Neural cell (in vitro differentiated cells): ENCODE results near the gene LARGE1. TPM values are rescaled to one million over a fixed set of nuclear protein-coding genes. Genes with fewer than 3 reads are reported as not detected.

Experiments used
- H2AFZ ChIP-seq: fragments of 200-600, 300-800 bp; sonication (generic), shearing (Covaris generic); 2 replicates; pipeline ENCODE4 v1.6.0; 2014; ENCODE audit warnings: low read depth, mild to moderate bottlenecking, antibody characterized with exemption, low read length, moderate library complexity
- H3F3A ChIP-seq: fragments of 200-600 bp; shearing (Covaris generic); 2 replicates; pipeline ENCODE4 v1.6.1; 2016; ENCODE audit warnings: mild to moderate bottlenecking, moderate library complexity, mixed read lengths, antibody characterized with exemption, low read length; ENCODE audit not compliant: insufficient read depth, poor library complexity, severe bottlenecking
- H3K27ac ChIP-seq: fragments of 200-600, 300-800 bp; sonication (generic), shearing (Covaris generic); 2 replicates; pipeline ENCODE4 v1.5.1; 2014; ENCODE audit warnings: mild to moderate bottlenecking, low read length, moderate library complexity
- H3K27me3 ChIP-seq: fragments of 300-800, 200-600 bp; sonication (generic), shearing (Covaris generic); 2 replicates; pipeline ENCODE4 v1.6.0; 2014; ENCODE audit warnings: mild to moderate bottlenecking, low read depth, low read length, moderate library complexity; ENCODE audit not compliant: insufficient read depth
- H3K36me3 ChIP-seq: fragments of 300-800, 200-600 bp; sonication (generic), shearing (Covaris generic); 2 replicates; pipeline ENCODE4 v1.5.1; 2014; ENCODE audit warnings: mild to moderate bottlenecking, antibody characterized with exemption, low read length, moderate library complexity; ENCODE audit not compliant: insufficient read depth
- H3K4me2 ChIP-seq: fragments of 300-800, 200-600 bp; sonication (generic), shearing (Covaris generic); 2 replicates; pipeline ENCODE4 v1.6.0; 2014; ENCODE audit warnings: mild to moderate bottlenecking, low read length
- H3K4me3 ChIP-seq: fragments of 300-800, 200-600 bp; sonication (generic), shearing (Covaris generic); 2 replicates; pipeline ENCODE4 v1.5.1; 2014; ENCODE audit warnings: mild to moderate bottlenecking, low read length, moderate library complexity
- H3K79me2 ChIP-seq: fragments of 200-600 bp; shearing (Covaris generic); replicated peaks from 2 replicates; pipeline ENCODE4 v1.6.0; 2014; ENCODE audit warnings: mild to moderate bottlenecking, low read length, moderate library complexity; ENCODE audit not compliant: insufficient read depth
- H3K9ac ChIP-seq: fragments of 300-800, 200-600 bp; sonication (generic), shearing (Covaris generic); 2 replicates; pipeline ENCODE4 v1.6.1; 2016; ENCODE audit warnings: mild to moderate bottlenecking, low read length, mixed read lengths
- H3K9me2 ChIP-seq: fragments of 200-600 bp; shearing (Covaris generic); 2 replicates; pipeline ENCODE4 v1.6.1; 2016; ENCODE audit warnings: mild to moderate bottlenecking, low read length, mixed read lengths; ENCODE audit not compliant: insufficient read depth
- H3K9me3 ChIP-seq: fragments of 200-600, 300-800 bp; sonication (generic), shearing (Covaris generic); 2 replicates; pipeline ENCODE4 v1.6.1; 2016; ENCODE audit warnings: mild to moderate bottlenecking, mixed run types, low read length, moderate library complexity, mixed read lengths
- H4K20me1 ChIP-seq: fragments of 200-600 bp; shearing (Covaris generic); 2 replicates; pipeline ENCODE4 v1.6.1; 2016; ENCODE audit warnings: mild to moderate bottlenecking, mixed run types; ENCODE audit not compliant: insufficient read depth
- EP300 ChIP-seq: fragments of 450-650 bp; conservative IDR thresholded peaks from 2 replicates; pipeline ENCODE4 v1.6.1; 2014; ENCODE audit warnings: antibody characterized with exemption, mild to moderate bottlenecking, moderate library complexity; ENCODE audit not compliant: poor library complexity, severe bottlenecking
- EZH2 ChIP-seq: fragments of 200-600, 300-800 bp; shearing (Covaris generic), sonication (generic); IDR thresholded peaks from 2 replicates; pipeline ENCODE4 v1.6.1; 2014; ENCODE audit warnings: antibody characterized with exemption, low read length, borderline replicate concordance, mild to moderate bottlenecking; ENCODE audit not compliant: insufficient read depth, poor library complexity, severe bottlenecking
- MXI1 ChIP-seq: fragments of 450-650 bp; conservative IDR thresholded peaks from 2 replicates; pipeline ENCODE4 v1.6.1; 2014; ENCODE audit warnings: antibody characterized with exemption, mild to moderate bottlenecking; ENCODE audit not compliant: poor library complexity, severe bottlenecking
- POLR2AphosphoS5 ChIP-seq: IDR thresholded peaks from 2 replicates; pipeline ENCODE4 v1.6.1; 2012
- RAD21 ChIP-seq: fragments of 450-650 bp; conservative IDR thresholded peaks from 2 replicates; pipeline ENCODE4 v1.6.1; 2014; ENCODE audit warnings: antibody characterized with exemption, mild to moderate bottlenecking, moderate library complexity
- SMC3 ChIP-seq: fragments of 450-650 bp; conservative IDR thresholded peaks from 2 replicates; pipeline ENCODE4 v1.6.1; 2014; ENCODE audit warnings: antibody characterized with exemption, mild to moderate bottlenecking, moderate library complexity; ENCODE audit not compliant: poor library complexity
- TAF1 ChIP-seq: IDR thresholded peaks from 2 replicates; pipeline ENCODE4 v1.6.1; 2012; ENCODE audit warnings: low read depth
- polyA plus RNA-seq: library from polyadenylated mRNA; depleted of rRNA; stranded (reverse); fragments of >200 nt; gene quantifications from 2 replicates; pipeline ENCODE4 v1.2.3, GENCODE V29; 2014
- TF ChIP-seq, protein P1 (sequence below): IDR thresholded peaks from 2 replicates; pipeline ENCODE4 v1.6.1; 2012; ENCODE audit warnings: borderline replicate concordance
- TF ChIP-seq, protein P2 (sequence below): fragments of 450-650 bp; IDR thresholded peaks from 2 replicates; pipeline ENCODE4 v1.5.1; 2014; ENCODE audit warnings: antibody characterized with exemption, mild to moderate bottlenecking, moderate library complexity; ENCODE audit not compliant: poor library complexity, severe bottlenecking

The LARGE1 gene
- polyA plus RNA-seq, 1 donor from 2014 or later = 27.5 TPM

DNA sequence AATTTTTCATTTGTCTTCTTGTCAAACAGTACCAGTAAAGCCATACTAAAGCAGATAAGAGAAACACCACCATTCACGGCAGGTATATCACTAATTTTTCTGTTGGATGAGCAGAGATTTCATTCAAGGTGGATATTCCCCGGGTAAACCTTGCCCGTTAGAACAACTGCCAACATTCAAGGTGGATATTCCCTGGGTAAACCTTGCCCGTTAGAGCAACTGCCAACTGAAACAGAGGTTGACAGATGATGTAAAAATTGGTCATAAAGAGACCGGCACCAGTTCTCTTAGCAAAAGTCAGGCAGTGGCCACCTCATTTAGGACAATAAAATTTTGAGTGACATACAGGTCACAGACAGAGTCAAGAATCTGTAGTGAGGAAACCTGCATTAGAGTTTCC lies 438.7 kb downstream of the LARGE1 start:
- no peaks in the 10 kb centered on the region for H3K27me3 ChIP-seq
- no peaks in the 10 kb centered on the region for H3K9me2 ChIP-seq
- H3K9ac ChIP-seq = no peak overlapping the region
- H3K9me3 ChIP-seq = no peaks in the 10 kb centered on the region
- no peak overlapping the region for H2AFZ ChIP-seq
- no peak overlapping the region for H3K27ac ChIP-seq
- no peaks in the 10 kb centered on the region for H4K20me1 ChIP-seq
- no peaks in the 10 kb centered on the region for H3F3A ChIP-seq
- no peak overlapping the region for H3K4me2 ChIP-seq
- no peak overlapping the region for H3K4me3 ChIP-seq
- no peaks in the 10 kb centered on the region for H3K36me3 ChIP-seq
- TF ChIP-seq MXI1 (no peak), EZH2 (no peak), RAD21 (no peak)
- no peaks in the 10 kb centered on the region for H3K79me2 ChIP-seq

DNA sequence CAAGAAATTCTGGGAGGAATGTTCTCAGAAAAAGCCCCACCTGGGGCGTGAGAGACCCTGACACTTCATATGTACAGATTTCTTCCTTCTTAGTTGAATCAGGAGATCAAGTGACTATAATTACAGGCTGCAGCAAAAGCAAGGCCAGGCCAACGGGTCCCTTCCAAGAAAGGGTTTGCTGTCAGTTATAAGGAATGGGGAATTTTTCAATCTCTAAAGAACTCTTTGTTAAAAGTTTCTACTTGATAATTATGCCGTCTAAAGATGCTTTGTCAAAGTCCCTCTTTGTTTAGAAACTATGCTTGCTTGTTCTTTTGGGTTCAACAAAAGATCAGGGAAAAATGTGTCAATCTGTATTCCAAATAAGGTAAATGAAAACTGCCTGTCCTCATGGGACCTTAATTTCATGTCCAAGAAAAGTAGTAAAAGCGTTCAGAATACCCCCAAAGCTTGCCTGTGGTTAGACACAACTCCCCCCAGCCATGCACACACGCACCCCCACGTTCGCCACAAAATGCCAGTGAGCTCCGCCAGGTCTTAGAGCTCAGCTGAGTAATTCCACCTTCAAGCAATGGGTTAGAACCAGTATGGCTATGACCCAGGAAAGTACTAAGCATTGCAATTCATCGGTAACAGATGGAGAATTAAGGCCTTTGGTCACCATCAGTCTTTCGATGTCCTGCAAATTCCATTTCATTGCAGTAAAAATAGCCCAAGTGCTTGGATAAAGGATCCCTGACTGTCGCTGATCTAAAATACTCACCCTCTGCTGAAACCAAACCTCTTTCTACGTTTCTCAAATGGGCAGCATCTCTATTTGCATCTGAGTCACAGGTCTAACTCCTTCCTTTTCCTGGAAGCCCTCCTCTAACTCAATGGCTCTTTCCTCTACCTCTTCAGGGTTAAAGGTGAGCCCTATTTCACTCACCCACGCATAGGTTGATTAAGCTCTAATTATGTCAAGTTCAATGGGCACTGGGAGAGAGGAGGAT lies 442.9 kb downstream of the LARGE1 start:
- H3F3A ChIP-seq = no peaks in the 10 kb centered on the region
- no peak overlapping the region for H2AFZ ChIP-seq
- no peak overlapping the region for H3K4me3 ChIP-seq
- no peaks in the 10 kb centered on the region for H3K36me3 ChIP-seq
- TF ChIP-seq, protein P1, sequence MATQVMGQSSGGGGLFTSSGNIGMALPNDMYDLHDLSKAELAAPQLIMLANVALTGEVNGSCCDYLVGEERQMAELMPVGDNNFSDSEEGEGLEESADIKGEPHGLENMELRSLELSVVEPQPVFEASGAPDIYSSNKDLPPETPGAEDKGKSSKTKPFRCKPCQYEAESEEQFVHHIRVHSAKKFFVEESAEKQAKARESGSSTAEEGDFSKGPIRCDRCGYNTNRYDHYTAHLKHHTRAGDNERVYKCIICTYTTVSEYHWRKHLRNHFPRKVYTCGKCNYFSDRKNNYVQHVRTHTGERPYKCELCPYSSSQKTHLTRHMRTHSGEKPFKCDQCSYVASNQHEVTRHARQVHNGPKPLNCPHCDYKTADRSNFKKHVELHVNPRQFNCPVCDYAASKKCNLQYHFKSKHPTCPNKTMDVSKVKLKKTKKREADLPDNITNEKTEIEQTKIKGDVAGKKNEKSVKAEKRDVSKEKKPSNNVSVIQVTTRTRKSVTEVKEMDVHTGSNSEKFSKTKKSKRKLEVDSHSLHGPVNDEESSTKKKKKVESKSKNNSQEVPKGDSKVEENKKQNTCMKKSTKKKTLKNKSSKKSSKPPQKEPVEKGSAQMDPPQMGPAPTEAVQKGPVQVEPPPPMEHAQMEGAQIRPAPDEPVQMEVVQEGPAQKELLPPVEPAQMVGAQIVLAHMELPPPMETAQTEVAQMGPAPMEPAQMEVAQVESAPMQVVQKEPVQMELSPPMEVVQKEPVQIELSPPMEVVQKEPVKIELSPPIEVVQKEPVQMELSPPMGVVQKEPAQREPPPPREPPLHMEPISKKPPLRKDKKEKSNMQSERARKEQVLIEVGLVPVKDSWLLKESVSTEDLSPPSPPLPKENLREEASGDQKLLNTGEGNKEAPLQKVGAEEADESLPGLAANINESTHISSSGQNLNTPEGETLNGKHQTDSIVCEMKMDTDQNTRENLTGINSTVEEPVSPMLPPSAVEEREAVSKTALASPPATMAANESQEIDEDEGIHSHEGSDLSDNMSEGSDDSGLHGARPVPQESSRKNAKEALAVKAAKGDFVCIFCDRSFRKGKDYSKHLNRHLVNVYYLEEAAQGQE = no peak
- TF ChIP-seq, protein P2, sequence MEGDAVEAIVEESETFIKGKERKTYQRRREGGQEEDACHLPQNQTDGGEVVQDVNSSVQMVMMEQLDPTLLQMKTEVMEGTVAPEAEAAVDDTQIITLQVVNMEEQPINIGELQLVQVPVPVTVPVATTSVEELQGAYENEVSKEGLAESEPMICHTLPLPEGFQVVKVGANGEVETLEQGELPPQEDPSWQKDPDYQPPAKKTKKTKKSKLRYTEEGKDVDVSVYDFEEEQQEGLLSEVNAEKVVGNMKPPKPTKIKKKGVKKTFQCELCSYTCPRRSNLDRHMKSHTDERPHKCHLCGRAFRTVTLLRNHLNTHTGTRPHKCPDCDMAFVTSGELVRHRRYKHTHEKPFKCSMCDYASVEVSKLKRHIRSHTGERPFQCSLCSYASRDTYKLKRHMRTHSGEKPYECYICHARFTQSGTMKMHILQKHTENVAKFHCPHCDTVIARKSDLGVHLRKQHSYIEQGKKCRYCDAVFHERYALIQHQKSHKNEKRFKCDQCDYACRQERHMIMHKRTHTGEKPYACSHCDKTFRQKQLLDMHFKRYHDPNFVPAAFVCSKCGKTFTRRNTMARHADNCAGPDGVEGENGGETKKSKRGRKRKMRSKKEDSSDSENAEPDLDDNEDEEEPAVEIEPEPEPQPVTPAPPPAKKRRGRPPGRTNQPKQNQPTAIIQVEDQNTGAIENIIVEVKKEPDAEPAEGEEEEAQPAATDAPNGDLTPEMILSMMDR = no peak
- TF ChIP-seq TAF1 (no peak), RAD21 (no peak), POLR2AphosphoS5 (no peak), MXI1 (no peak), EP300 (no peak), EZH2 (no peak), SMC3 (no peak)
- no peaks in the 10 kb centered on the region for H4K20me1 ChIP-seq
- H3K9ac ChIP-seq = no peak overlapping the region
- no peak overlapping the region for H3K27ac ChIP-seq
- H3K79me2 ChIP-seq = no peaks in the 10 kb centered on the region
- no peaks in the 10 kb centered on the region for H3K9me2 ChIP-seq
- no peak overlapping the region for H3K4me2 ChIP-seq
- no peaks in the 10 kb centered on the region for H3K27me3 ChIP-seq
- H3K9me3 ChIP-seq = no peaks in the 10 kb centered on the region
